Neural progenitor cell (in vitro differentiated cells): ENCODE measurements around the gene CYTH1. TPM values are rescaled to one million over a fixed set of nuclear protein-coding genes. Genes with fewer than 3 reads are reported as not detected.

ENCODE experiments used
- DNase-seq: peaks from one replicate; pipeline ENCODE4 v3.0.0-alpha.2; 2016; ENCODE audit warnings: low spot score
- H2AFZ ChIP-seq: fragments of 200-600 bp; sonication (generic); replicated peaks from 2 replicates; pipeline ENCODE4 v1.6.1; 2016; ENCODE audit warnings: antibody characterized with exemption
- H3F3A ChIP-seq: fragments of 200-600 bp; sonication (generic); 2 replicates; pipeline ENCODE4 v1.6.1; 2016; ENCODE audit warnings: antibody characterized with exemption, low read depth
- H3K27ac ChIP-seq: fragments of 200-600 bp; sonication (generic); 2 replicates; pipeline ENCODE4 v1.5.1; 2016; ENCODE audit warnings: mild to moderate bottlenecking
- H3K27me3 ChIP-seq: fragments of 200-600 bp; sonication (generic); 2 replicates; pipeline ENCODE4 v1.6.1; 2016; ENCODE audit warnings: mild to moderate bottlenecking, moderate library complexity
- H3K36me3 ChIP-seq: fragments of 200-600 bp; sonication (generic); 2 replicates; pipeline ENCODE4 v1.5.1; 2016
- H3K4me1 ChIP-seq: fragments of 200-600 bp; sonication (generic); 2 replicates; pipeline ENCODE4 v1.6.1; 2016; ENCODE audit warnings: mixed run types
- H3K4me2 ChIP-seq: fragments of 200-600 bp; sonication (generic); 2 replicates; pipeline ENCODE4 v1.6.1; 2016
- H3K4me3 ChIP-seq: fragments of 200-600 bp; sonication (generic); 2 replicates; pipeline ENCODE4 v1.5.1; 2016
- H3K79me2 ChIP-seq: fragments of 200-600 bp; sonication (generic); 2 replicates; pipeline ENCODE4 v1.6.1; 2016; ENCODE audit warnings: low read depth
- H3K9ac ChIP-seq: fragments of 200-600 bp; sonication (generic); 2 replicates; pipeline ENCODE4 v1.6.1; 2016
- H3K9me3 ChIP-seq: fragments of 200-600 bp; sonication (generic); 2 replicates; pipeline ENCODE4 v1.5.1; 2016; ENCODE audit warnings: low read depth
- H4K20me1 ChIP-seq: fragments of 200-600 bp; sonication (generic); 2 replicates; pipeline ENCODE4 v1.6.1; 2016; ENCODE audit warnings: low read depth
- H3K27ac Mint-ChIP-seq: 3 replicates; pipeline ENCODE4 v1.8.0; 2021; ENCODE audit warnings: mixed read lengths
- H3K27me3 Mint-ChIP-seq: 2 replicates; pipeline ENCODE4 v1.8.0; 2022; ENCODE audit warnings: low read depth, mild to moderate bottlenecking, inconsistent platforms, moderate library complexity, mixed read lengths; ENCODE audit not compliant: insufficient read depth
- H3K36me3 Mint-ChIP-seq: 3 replicates; pipeline ENCODE4 v1.8.0; 2021; ENCODE audit warnings: mixed read lengths
- H3K4me1 Mint-ChIP-seq: 3 replicates; pipeline ENCODE4 v1.8.0; 2021; ENCODE audit warnings: mixed read lengths
- H3K4me3 Mint-ChIP-seq: 3 replicates; pipeline ENCODE4 v1.8.0; 2021; ENCODE audit warnings: mild to moderate bottlenecking, moderate library complexity, mixed read lengths
- H3K9me3 Mint-ChIP-seq: 3 replicates; pipeline ENCODE4 v1.8.0; 2020; ENCODE audit warnings: mixed read lengths
- EZH2 ChIP-seq: fragments of 200-600 bp; sonication (generic); IDR thresholded peaks from 2 replicates; pipeline ENCODE4 v1.6.1; 2017; ENCODE audit warnings: antibody characterized with exemption, mild to moderate bottlenecking, moderate library complexity
- EZH2phosphoT487 ChIP-seq: fragments of 200-600 bp; sonication (generic); IDR thresholded peaks from 2 replicates; pipeline ENCODE4 v1.6.1; 2017; ENCODE audit warnings: antibody characterized with exemption
- total RNA-seq: library from RNA; depleted of rRNA; stranded (reverse); fragments of >200 nt; gene quantifications from 2 replicates; pipeline ENCODE4 v1.2.3, GENCODE V29; 2015; ENCODE audit warnings: low replicate concordance
- TF ChIP-seq, protein P1 (sequence below): fragments of 200-600 bp; sonication (generic); IDR thresholded peaks from 2 replicates; pipeline ENCODE4 v1.5.1; 2017; ENCODE audit warnings: antibody characterized with exemption, mild to moderate bottlenecking

CYTH1 gene
- total RNA-seq, 1 donor from 2014 or later: 14.8 TPM

DNA sequence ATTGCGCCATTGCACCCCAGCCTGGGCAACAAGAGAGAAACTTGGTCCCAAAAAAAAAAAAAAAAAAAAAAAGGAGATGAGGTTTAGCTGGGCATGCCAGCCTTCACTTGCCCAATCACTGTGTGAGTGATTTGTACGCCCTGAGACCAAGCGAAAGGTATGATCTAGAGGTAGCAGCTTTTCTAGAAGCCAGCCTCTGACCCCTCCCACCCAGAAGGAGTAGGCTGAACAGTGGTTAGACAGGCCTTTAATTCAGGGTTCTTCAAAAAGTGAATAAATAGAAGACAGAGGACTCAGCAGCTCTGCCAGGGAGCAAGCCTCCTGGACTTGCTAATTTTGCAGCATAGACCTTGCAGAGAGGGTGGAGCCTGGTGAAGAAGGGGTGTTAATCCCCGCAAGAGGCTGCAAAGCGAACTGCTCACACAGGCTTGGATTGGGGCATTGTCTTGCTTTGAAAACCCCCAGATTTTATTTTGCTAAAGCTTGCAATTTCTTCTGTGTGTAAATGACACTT is 7.1 kb upstream of the CYTH1 start:
- TF ChIP-seq EZH2 (no peak), EZH2phosphoT487 (no peak)
- Histone ChIP-seq H3K4me2 (no peak overlapping the region), H3K27ac (no peak overlapping the region), H3K27me3 (no peaks in the 10 kb centered on the region), H3K9me3 (no peaks in the 10 kb centered on the region), H3K4me1 (peaks cover 7% of the 10 kb centered on the region), H3F3A (no peaks in the 10 kb centered on the region), H3K79me2 (no peaks in the 10 kb centered on the region), H3K9ac (no peak overlapping the region), H4K20me1 (no peaks in the 10 kb centered on the region), H3K4me3 (no peak overlapping the region), H3K36me3 (no peaks in the 10 kb centered on the region), H2AFZ (no peak overlapping the region)
- Mint-ChIP-seq H3K27me3 (peaks cover 3% of the 10 kb centered on the region), H3K4me3 (no peak overlapping the region), H3K27ac (peak overlapping the region; percentile 41), H3K36me3 (peaks cover 6% of the 10 kb centered on the region), H3K9me3 (no peaks in the 10 kb centered on the region), H3K4me1 (peaks cover 16% of the 10 kb centered on the region)
- no peak for DNase-seq

DNA sequence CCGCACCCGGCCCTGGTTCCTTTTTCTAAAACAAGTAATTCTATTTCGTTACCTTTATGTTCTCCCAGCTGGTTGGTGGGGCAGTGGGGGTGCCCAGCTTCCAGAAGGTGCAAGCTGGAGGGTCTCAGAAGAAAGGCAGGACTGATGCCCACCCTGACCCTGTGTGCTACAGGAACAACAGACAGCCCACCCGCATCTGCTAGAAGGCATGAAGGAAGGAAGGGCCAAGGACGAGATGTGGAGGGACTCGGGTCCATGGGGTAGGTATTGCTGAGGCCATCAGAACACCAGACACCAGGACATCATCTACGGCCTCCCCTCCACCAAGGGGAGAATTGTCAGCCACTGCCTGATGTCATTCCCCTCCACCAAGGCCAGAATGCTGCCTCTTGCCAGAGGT is 6.4 kb upstream of the CYTH1 start:
- Histone ChIP-seq H3K4me3 (no peak overlapping the region), H3K9ac (no peak overlapping the region), H3K79me2 (no peaks in the 10 kb centered on the region), H3F3A (no peaks in the 10 kb centered on the region), H2AFZ (no peak overlapping the region), H3K9me3 (no peaks in the 10 kb centered on the region), H3K27ac (no peak overlapping the region), H4K20me1 (no peaks in the 10 kb centered on the region), H3K27me3 (no peaks in the 10 kb centered on the region), H3K4me1 (peaks cover 7% of the 10 kb centered on the region), H3K4me2 (no peak overlapping the region), H3K36me3 (no peaks in the 10 kb centered on the region)
- peaks cover 19% of the 10 kb centered on the region for H3K4me1 Mint-ChIP-seq
- H3K9me3 Mint-ChIP-seq: no peaks in the 10 kb centered on the region
- TF ChIP-seq EZH2phosphoT487 (no peak), EZH2 (no peak)
- TF ChIP-seq, protein P1, sequence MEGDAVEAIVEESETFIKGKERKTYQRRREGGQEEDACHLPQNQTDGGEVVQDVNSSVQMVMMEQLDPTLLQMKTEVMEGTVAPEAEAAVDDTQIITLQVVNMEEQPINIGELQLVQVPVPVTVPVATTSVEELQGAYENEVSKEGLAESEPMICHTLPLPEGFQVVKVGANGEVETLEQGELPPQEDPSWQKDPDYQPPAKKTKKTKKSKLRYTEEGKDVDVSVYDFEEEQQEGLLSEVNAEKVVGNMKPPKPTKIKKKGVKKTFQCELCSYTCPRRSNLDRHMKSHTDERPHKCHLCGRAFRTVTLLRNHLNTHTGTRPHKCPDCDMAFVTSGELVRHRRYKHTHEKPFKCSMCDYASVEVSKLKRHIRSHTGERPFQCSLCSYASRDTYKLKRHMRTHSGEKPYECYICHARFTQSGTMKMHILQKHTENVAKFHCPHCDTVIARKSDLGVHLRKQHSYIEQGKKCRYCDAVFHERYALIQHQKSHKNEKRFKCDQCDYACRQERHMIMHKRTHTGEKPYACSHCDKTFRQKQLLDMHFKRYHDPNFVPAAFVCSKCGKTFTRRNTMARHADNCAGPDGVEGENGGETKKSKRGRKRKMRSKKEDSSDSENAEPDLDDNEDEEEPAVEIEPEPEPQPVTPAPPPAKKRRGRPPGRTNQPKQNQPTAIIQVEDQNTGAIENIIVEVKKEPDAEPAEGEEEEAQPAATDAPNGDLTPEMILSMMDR: no peak
- no peaks in the 10 kb centered on the region for H3K27me3 Mint-ChIP-seq
- peaks cover 6% of the 10 kb centered on the region for H3K36me3 Mint-ChIP-seq
- DNase-seq: no peak
- no peak overlapping the region for H3K4me3 Mint-ChIP-seq
- H3K27ac Mint-ChIP-seq: peak overlapping the region; percentile 63

DNA sequence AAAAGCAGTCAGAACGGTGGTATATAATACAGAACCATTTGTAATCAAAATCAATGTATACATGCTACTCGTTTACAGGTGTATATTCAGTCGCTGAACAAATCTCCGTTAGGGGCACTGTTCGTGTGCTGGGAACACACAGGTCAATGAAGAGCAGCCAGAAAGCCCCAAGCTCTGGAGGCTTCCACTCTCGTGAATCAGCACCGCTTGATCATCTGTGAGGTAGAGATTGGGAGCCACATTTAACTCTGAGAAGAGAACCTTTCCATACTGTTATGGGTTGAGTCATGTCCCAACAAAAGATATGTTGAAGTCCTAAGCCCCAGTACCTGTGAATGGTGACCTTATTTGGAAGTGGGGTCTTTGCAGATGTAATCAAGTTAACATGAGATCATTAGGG is 5.4 kb upstream of the CYTH1 start:
- H4K20me1 ChIP-seq: no peaks in the 10 kb centered on the region
- H3K79me2 ChIP-seq: no peaks in the 10 kb centered on the region
- Mint-ChIP-seq H3K27me3 (no peaks in the 10 kb centered on the region), H3K36me3 (peaks cover 6% of the 10 kb centered on the region), H3K4me1 (peaks cover 22% of the 10 kb centered on the region), H3K27ac (no peak overlapping the region), H3K4me3 (no peak overlapping the region), H3K9me3 (no peaks in the 10 kb centered on the region)
- no peak overlapping the region for H3K27ac ChIP-seq
- no peak for DNase-seq
- H3K9me3 ChIP-seq: no peaks in the 10 kb centered on the region
- H3K4me1 ChIP-seq: peaks cover 7% of the 10 kb centered on the region
- no peak overlapping the region for H2AFZ ChIP-seq
- no peak for TF ChIP-seq EZH2
- no peak for TF ChIP-seq EZH2phosphoT487
- TF ChIP-seq, protein P1: no peak
- no peak overlapping the region for H3K9ac ChIP-seq
- peaks cover 8% of the 10 kb centered on the region for H3F3A ChIP-seq
- no peaks in the 10 kb centered on the region for H3K36me3 ChIP-seq
- no peak overlapping the region for H3K4me3 ChIP-seq
- no peak overlapping the region for H3K4me2 ChIP-seq
- H3K27me3 ChIP-seq: no peaks in the 10 kb centered on the region

DNA sequence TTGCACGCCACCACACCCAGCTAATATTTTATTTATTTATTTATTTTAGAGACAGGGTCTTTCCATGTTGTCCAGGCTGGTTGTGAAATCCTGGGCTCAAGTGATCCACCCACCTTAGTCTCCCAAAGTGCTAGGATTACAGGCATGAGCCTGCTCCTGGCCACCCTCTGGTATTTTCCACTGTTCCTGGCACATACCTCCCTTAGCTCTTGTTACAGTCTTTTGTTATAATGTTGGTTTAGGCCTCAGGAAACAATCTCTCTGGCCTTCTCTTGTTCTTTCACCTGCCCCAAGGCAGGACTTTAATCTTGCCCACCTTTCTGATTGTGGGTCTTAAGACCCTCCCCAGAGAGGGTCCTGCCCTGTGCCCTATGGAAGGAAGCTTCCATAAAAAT is 3.6 kb upstream of the CYTH1 start:
- Histone ChIP-seq H2AFZ (no peak overlapping the region), H3K27ac (no peak overlapping the region), H3F3A (peaks cover 16% of the 10 kb centered on the region), H3K36me3 (no peaks in the 10 kb centered on the region), H3K4me1 (peaks cover 10% of the 10 kb centered on the region), H3K4me3 (no peak overlapping the region), H3K27me3 (peaks cover 13% of the 10 kb centered on the region), H3K9ac (no peak overlapping the region), H3K9me3 (no peaks in the 10 kb centered on the region), H3K79me2 (no peaks in the 10 kb centered on the region), H3K4me2 (no peak overlapping the region), H4K20me1 (peaks cover 7% of the 10 kb centered on the region)
- no peak overlapping the region for H3K27ac Mint-ChIP-seq
- no peak overlapping the region for H3K4me3 Mint-ChIP-seq
- no peaks in the 10 kb centered on the region for H3K27me3 Mint-ChIP-seq
- H3K36me3 Mint-ChIP-seq: peaks cover 4% of the 10 kb centered on the region
- no peaks in the 10 kb centered on the region for H3K9me3 Mint-ChIP-seq
- H3K4me1 Mint-ChIP-seq: peaks cover 13% of the 10 kb centered on the region
- no peak for TF ChIP-seq EZH2
- TF ChIP-seq, protein P1: no peak
- no peak for TF ChIP-seq EZH2phosphoT487
- DNase-seq: no peak
